NT2/D1 (cell line): ENCODE measurements around the gene GOLPH3.

Experiments used
- SUZ12 ChIP-seq: IDR thresholded peaks from 2 replicates; pipeline ENCODE4 v1.6.1; 2011; ENCODE audit not compliant: insufficient read length, insufficient read depth; ENCODE audit errors: extremely low read depth
- YY1 ChIP-seq: IDR thresholded peaks from 2 replicates; pipeline ENCODE4 v1.6.1; 2011; ENCODE audit not compliant: insufficient read length, insufficient read depth

DNA sequence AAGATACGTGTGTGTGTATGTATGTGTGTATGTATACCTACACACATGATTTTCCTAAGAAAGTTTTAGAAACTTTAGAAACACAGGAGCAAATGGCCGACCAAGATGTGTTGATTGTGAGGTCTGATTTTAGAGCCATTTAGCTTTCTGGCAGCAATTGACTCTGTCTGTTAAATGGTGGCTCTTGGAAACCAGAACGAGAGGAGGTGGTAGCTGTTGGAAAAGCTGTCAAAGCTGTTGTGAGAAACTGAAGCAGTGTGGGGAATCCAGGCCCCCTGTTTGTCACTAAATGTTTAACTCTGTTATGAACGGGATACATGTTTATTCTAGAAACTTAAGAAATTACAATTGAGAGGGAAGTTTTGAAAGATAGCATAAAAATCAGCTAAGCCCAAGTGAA lies 91.4 kb downstream of the GOLPH3 start:
- no peak for TF ChIP-seq SUZ12
- TF ChIP-seq YY1: no peak
